OCI-M2 (cell line): ENCODE results near the gene ANKRD13C.

ENCODE experiments used
- DNase-seq: peaks from one replicate; lab custom pipeline; 2025; ENCODE audit not compliant: unreplicated experiment; lab: John Stamatoyannopoulos, UW

ANKRD13C gene

GRCh38 chr1:70299472-70299871, 55.0 kb downstream of the ANKRD13C start:
- no peak for DNase-seq

GRCh38 chr1:70295749-70296148, 58.8 kb downstream of the ANKRD13C start:
- no peak for DNase-seq

- DNase-seq, result no peak
Measured at GRCh38 chr1:70293186-70293843, 61.2 kb downstream of the ANKRD13C start.

- no peak for DNase-seq
Measured at GRCh38 chr1:70290218-70290617, 64.3 kb downstream of the ANKRD13C start.

- no peak for DNase-seq
Measured at GRCh38 chr1:70288166-70288565, 66.4 kb downstream of the ANKRD13C start.

- DNase-seq, result no peak
Measured at GRCh38 chr1:70286453-70286852, 68.1 kb downstream of the ANKRD13C start.

GRCh38 chr1:70284366-70284765, 70.2 kb downstream of the ANKRD13C start:
- DNase-seq, result no peak

GRCh38 chr1:70278710-70279109, 75.8 kb downstream of the ANKRD13C start:
- DNase-seq, result no peak

- DNase-seq, result no peak
Measured at GRCh38 chr1:70277875-70278274, 76.6 kb downstream of the ANKRD13C start.

- no peak for DNase-seq
Measured at GRCh38 chr1:70265946-70266345, 88.6 kb downstream of the ANKRD13C start.

- DNase-seq, result no peak
Measured at GRCh38 chr1:70264839-70265238, 89.7 kb downstream of the ANKRD13C start.

- DNase-seq, result no peak
Measured at GRCh38 chr1:70256664-70257063, 97.9 kb downstream of the ANKRD13C start.

GRCh38 chr1:70248729-70249128, 105.8 kb downstream of the ANKRD13C start:
- no peak for DNase-seq

GRCh38 chr1:70247768-70248167, 106.8 kb downstream of the ANKRD13C start:
- DNase-seq, result no peak

- no peak for DNase-seq
Measured at GRCh38 chr1:70247122-70247521, 107.4 kb downstream of the ANKRD13C start.

- no peak for DNase-seq
Measured at GRCh38 chr1:70239940-70240339, 114.6 kb downstream of the ANKRD13C start.

- DNase-seq, result no peak
Measured at GRCh38 chr1:70234733-70235132, 119.8 kb downstream of the ANKRD13C start.

GRCh38 chr1:70231475-70231874, 123.0 kb downstream of the ANKRD13C start:
- DNase-seq, result no peak

GRCh38 chr1:70228670-70229069, 125.9 kb downstream of the ANKRD13C start:
- DNase-seq, result no peak

GRCh38 chr1:70227439-70227838, 127.1 kb downstream of the ANKRD13C start:
- no peak for DNase-seq

GRCh38 chr1:70224954-70225353, 129.6 kb downstream of the ANKRD13C start:
- DNase-seq, result no peak

GRCh38 chr1:70222716-70223235, 131.7 kb downstream of the ANKRD13C start:
- DNase-seq, result no peak
